Erythroblast (primary cell): ENCODE measurements around the gene LKAAEAR1.

Experiments used
- DNase-seq, 2 experiments: peaks; one replicate each; lab custom pipeline; 2025; lab: John Stamatoyannopoulos, UW
- GATA1 ChIP-seq: IDR thresholded peaks from 2 replicates; pipeline ENCODE4 v1.6.1; 2011; ENCODE audit warnings: low read depth, mild to moderate bottlenecking, control low read depth, low read length, moderate library complexity
- POLR2A ChIP-seq: IDR thresholded peaks from 2 replicates; pipeline ENCODE4 v1.6.1; 2011; ENCODE audit warnings: mild to moderate bottlenecking, low read length

Gene LKAAEAR1

GRCh38 chr20:64065062-64065973 is 18.9 kb downstream of the LKAAEAR1 start:
- no peak for TF ChIP-seq GATA1
- TF ChIP-seq POLR2A = no peak
- DNase-seq = no peak

GRCh38 chr20:64064145-64064698 is 20.0 kb downstream of the LKAAEAR1 start:
- peak in 1 of 2 experiments; percentile 33 for DNase-seq
- TF ChIP-seq POLR2A (no peak), GATA1 (no peak)

- TF ChIP-seq POLR2A = no peak
- TF ChIP-seq GATA1 = no peak
- no peak for DNase-seq
Observed at GRCh38 chr20:64063389-64064144, 20.6 kb downstream of the LKAAEAR1 start.

- DNase-seq = peak; percentile 93 to 95
- TF ChIP-seq GATA1 = no peak
- TF ChIP-seq POLR2A = peak; percentile 55
Observed at GRCh38 chr20:64062596-64063388, 21.4 kb downstream of the LKAAEAR1 start, which contains the start of gene TCEA2. TCEA2 (plus strand) TSS chr20:64063198; CDS start chr20:64063313, 115 bp downstream.

- no peak for DNase-seq
- TF ChIP-seq POLR2A = no peak
- TF ChIP-seq GATA1 = no peak
Observed at GRCh38 chr20:64062276-64062595, 22.0 kb downstream of the LKAAEAR1 start.

- TF ChIP-seq GATA1 (no peak), POLR2A (no peak)
- DNase-seq = no peak
Observed at GRCh38 chr20:64058536-64058935, 25.7 kb downstream of the LKAAEAR1 start.

GRCh38 chr20:64057628-64058498 is 26.3 kb downstream of the LKAAEAR1 start:
- DNase-seq = peak; percentile 56 to 73
- TF ChIP-seq POLR2A (no peak), GATA1 (no peak)

- DNase-seq = no peak
- TF ChIP-seq GATA1 = no peak
Observed at GRCh38 chr20:64056889-64057627, 27.1 kb downstream of the LKAAEAR1 start.

GRCh38 chr20:64056639-64056888 is 27.6 kb downstream of the LKAAEAR1 start:
- TF ChIP-seq GATA1 (no peak), POLR2A (no peak)
- no peak for DNase-seq

- DNase-seq = no peak
- no peak for TF ChIP-seq POLR2A
- no peak for TF ChIP-seq GATA1
Observed at GRCh38 chr20:64055893-64056638, 28.1 kb downstream of the LKAAEAR1 start.

GRCh38 chr20:64055396-64055892 is 28.8 kb downstream of the LKAAEAR1 start:
- no peak for TF ChIP-seq POLR2A
- TF ChIP-seq GATA1 = no peak
- DNase-seq = no peak
